Jurkat, Clone E6-1 (cell line): ENCODE results near the gene LCP1.

ENCODE experiments used
- DNase-seq: peaks from one replicate; pipeline ENCODE4 v3.0.0-alpha.2; 2011; ENCODE audit warnings: low read depth, low spot score
- H3K4me3 ChIP-seq: 2 replicates; pipeline ENCODE4 v1.5.1; 2011; ENCODE audit warnings: mild to moderate bottlenecking, low read length, control low read depth, moderate library complexity

LCP1 gene

DNA sequence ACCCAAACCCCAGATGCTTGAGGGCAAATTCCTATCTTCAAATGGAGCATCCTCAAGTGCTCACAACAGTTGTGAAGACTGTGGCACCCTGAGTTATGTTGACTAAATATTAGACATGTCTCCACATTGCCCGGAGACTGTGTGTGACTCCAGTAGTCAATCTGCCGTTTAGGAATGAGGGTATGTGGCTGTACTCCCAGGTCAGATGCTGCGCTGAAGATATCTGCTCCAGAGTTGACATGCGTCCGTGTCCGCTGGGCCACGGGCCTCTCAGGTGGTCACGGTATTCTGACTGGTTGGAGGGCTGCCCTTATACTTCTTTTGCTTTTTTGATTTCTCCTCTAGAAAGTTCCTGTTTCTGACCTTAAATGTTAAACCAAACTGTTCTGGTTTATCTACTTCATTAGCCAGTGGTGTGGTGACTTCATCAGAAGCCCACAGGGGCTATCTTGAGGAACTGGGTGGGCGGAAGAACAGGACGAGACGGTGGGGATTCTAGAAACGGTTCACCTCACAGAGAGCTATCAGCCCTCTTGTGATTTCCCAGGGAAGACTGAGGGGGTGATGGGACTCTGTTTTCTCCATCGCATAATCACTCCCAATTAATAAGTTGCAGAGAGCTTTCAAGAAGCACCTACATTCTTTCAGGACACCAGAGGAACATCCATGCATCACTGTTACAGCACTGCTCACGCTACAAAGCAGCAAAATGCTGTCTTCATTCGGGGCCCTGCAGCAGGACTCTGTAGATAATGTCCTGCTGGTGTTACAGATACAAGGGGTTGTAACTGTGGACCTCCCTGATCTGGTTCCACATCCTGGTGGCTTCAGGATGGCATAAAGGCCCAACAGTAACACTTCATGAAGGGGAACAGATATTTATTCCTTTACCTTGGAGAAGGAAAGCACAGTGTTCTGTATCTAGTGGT, 1.3 kb upstream of the LCP1 start:
- H3K4me3 ChIP-seq, result peak overlapping the region; percentile 46
- DNase-seq, result no peak

DNA sequence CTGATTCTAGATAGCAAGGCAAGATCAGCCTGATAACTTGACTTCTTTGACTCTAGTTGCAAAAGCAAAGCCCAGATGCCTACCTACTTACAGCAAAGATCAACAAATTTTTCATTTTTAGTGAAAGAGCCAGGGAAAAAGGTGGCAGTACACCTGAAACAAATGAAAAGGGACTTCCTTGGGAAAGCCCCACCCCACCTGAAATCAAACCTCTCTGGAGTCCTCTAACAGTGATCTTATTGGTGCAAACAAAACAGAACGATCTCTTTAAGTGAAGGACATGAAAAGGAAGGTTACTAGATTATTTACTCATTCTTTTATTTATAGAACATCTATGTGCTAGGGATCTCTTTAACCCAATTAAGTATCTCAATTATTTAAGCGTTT, 507 bp upstream of the LCP1 start:
- H3K4me3 ChIP-seq, result peak overlapping the region; percentile 82
- DNase-seq, result no peak

DNA sequence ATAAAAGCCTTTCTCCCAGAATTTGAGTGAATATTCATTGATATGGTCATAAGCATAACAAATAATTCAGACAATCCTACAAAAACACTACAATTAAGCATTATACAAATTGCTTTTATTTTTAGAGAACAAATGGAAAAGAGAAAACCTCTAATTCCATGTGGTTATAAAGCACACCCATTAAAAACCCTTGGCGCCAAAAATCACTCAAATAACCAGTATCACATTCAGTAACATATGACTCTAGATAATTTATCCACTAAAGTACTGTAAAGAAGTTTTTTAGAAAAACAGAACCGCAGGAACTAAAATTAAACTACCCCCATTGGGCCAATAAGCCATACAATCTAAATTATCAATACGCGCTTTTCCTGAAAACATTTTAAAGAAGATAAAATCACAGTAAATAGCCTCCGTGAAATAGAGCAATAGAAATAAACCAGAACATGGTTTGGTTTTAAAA, 569 bp downstream of the LCP1 start:
- H3K4me3 ChIP-seq, result peak overlapping the region; percentile 82
- no peak for DNase-seq

DNA sequence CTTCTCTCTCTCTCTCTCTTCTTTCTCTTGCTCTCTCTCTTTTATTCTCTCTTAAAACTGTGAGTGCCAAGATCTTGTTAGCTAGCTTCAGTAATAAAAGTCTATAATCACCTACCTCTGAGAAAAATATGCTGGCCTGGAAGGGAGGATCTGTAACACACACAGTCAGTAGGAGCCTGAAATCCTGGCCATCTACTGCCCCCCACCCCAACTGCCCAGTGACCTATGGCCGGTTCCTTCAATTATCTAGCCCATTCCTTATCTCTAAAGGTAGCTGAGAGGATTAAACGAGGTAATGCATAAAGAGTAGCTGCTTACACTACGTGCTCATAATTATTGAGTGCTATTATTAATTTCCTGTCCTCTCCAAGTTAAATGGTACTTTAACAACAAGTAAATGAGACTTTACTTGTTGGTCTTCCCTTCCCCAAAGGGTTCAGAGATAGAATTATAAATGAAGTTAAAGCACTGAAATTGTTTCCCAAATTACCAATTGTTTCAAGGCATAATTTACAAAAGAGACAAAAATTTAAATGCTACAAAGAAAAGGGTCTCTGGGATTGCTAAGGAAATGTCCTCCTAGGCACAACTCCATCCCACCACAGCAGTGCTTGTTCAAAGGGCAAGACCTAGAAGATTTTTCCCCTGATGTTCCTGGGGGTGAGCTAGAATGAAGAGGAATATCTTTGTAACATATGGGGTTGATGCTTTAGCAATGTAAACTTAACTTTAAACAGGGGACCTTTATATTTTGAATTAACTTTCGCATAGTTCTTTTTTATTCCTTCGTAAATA, 1.8 kb downstream of the LCP1 start:
- DNase-seq, result no peak
- peak overlapping the region; percentile 82 for H3K4me3 ChIP-seq

DNA sequence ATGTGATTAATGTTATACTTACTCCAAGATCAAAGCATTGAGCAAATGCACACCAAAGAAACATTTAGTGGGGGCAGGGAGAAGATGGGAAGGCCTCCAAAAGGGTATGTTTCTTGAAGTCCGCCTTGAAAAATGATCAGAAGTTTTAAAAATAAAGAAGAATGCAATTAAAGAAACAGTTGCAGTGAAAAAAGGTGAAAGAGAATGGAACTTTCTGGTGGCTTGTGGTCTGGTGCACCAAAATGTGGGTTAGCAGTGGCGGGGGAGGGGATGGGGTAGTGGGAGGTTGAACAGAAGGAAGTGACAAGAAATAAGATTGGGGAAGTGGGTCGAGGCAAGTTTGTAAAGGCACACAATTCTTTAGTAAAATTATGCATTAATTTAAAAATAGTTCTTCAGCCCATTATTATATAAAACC, 2.5 kb downstream of the LCP1 start:
- H3K4me3 ChIP-seq, result peak overlapping the region; percentile 82
- peak; percentile 89 for DNase-seq

DNA sequence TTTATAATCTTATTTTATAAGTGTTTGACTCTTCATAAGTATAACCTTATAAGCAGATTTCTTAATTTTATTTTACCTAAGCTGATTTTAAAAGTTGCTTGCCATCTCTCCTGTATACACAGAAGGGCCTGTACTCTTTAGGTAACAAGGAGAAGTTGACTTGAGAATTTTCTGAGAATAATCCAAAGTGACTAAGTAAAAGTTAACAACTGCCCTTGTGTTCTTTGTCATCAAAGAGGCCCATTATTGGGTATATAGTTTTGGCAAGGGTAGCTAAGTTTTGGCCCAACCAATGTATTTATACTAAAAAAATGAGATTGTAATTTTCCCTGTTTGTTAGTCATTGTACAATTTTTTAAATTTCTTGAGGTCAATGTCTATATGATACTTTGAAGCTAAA, 3.2 kb downstream of the LCP1 start:
- peak overlapping the region; percentile 82 for H3K4me3 ChIP-seq

DNA sequence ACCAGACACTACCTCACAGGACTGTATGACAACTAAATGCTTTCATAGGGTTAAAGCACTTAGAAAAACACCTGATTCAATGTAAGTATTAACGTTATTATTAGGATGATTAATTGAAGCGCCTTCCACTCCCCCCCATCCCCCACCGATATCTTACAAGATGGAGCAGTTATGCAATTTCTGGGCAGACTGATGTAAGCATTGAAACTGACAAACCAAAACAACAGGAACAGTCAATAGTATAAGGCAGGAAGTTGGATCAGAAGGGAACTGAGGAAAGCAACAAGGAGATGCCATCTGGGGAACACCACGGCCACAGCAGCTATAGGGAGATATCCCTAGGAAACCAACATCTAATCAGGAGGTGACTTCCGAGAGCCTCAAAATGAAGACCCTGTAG, 3.8 kb downstream of the LCP1 start:
- DNase-seq, result no peak
- H3K4me3 ChIP-seq, result no peak overlapping the region

More for the DNA sequence above, 3.2 kb downstream of the LCP1 start:
- DNase-seq, result no peak

DNA sequence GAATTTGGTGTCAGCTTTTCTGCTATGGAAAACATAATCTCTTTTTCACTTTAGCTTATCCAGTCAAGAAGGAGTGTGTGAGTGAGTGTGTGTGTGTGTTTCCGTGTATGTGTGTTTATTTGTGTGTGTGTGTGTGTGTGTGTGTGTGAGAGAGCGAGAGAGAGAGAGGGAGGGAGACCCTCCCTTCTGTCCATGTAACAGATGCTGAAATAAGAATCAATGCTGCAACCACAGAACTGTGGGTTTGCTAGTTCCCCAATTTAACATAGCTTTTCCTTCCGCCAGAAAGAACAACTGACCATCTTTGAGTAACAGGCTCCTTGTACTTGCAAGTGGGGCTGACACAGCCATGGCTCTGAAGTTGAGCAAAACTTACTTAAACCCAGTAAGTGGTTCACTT, 5.2 kb downstream of the LCP1 start:
- peak; percentile 53 for DNase-seq
- no peak overlapping the region for H3K4me3 ChIP-seq

DNA sequence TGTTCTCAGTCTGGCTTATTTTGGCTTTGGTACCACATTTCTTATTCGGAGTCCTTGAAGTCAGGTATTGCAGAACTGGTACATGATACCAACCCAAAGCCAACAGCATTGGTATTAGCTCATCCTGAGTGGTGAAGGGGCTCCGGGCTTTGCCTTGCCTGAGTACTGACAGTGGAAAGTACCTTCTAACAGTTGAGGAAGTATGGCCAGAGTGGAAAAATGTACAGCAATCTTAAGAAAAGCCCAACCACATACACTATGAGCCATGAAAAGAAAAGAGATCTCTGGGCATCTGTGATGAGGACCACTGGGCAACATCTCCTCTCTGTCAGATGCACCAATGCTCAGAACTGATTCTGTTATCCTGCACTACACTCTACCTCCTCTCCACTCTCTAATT, 8.3 kb downstream of the LCP1 start:
- no peak for DNase-seq
- no peak overlapping the region for H3K4me3 ChIP-seq

DNA sequence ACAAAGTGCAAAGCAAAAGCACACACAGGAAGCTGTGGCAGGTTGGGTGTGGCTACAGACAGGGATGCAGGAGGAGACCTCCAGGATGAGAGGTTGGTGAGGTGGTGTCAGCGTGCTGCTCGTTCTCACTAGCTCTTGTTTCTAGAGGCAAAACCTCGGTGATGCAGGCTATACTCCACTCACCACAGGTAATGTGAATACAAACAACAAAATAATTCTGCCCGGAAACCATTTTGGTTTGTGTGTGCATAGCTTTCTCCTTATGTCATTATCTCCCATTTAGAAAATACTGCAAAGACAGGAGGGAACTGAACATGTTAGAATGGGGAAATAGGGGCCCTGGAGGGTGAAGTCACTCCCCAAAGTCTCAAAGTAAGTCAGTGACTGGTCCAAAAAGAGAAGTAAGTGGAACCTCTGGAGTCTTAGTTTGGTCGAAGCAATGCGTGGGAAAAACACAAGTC, 9.4 kb downstream of the LCP1 start:
- H3K4me3 ChIP-seq, result peak overlapping the region; percentile 15
- DNase-seq, result peak; percentile 85

DNA sequence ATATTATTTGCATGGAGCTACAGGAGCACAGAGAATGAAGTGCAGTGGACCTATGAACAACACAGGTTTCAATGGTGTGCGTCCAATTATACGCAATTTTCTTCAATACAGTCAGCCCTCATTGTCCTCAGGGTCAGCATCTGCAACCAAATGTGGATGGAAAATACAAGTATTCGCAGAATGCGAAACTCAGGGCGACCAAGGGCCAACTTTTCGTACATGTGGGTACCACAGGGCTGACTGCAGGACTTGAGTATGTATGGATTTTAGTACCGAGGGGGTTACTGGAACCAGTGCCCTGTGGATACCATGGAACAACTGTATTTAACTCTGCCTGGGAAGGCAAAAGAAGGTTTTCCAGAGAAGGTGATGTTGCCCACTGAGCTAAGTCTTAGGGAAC, 10.2 kb downstream of the LCP1 start:
- DNase-seq, result no peak
- no peak overlapping the region for H3K4me3 ChIP-seq

DNA sequence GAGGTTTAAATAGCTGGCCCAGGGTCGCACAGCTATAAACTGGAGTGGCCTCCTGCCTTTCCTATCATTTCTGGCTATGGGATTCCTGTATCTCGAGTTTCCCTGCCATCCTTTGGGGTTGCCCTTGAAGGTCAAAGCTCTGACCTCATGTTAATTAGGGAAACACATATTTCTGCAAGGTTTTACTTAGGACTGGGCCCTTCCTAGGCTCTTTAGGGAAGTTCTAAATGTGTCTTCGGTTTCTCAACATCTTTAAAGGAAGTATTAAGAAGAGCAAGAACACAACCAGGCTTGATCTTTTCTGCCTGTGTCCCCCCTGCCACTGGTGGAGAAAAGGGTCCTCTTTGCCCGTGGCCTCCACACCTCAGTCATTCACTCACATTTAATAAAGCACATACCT, 10.8 kb downstream of the LCP1 start:
- peak overlapping the region; percentile 2 for H3K4me3 ChIP-seq

DNA sequence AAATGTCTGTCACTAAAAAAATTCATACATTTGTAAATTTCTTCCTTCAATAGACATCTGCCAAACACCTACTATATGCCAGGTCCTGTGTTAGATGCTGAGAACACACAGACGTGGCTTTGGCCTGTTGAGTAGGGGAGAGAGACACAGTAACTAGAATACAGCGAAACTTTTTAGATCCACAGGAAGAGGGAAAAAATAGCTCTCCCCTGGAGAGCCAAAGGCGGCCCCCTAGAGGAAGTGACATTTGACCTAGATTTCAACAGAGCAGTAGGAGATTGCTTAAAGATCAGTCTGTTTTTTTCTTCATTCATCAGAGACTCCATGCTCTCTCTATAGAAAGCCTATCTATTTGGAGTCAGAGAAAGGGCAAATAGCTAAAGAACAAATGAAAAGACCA, 11.3 kb downstream of the LCP1 start:
- peak; percentile 57 for DNase-seq
- peak overlapping the region; percentile 2; the same call in 1 of the 2 replicates for H3K4me3 ChIP-seq

More for the DNA sequence above, 10.8 kb downstream of the LCP1 start:
- no peak for DNase-seq

DNA sequence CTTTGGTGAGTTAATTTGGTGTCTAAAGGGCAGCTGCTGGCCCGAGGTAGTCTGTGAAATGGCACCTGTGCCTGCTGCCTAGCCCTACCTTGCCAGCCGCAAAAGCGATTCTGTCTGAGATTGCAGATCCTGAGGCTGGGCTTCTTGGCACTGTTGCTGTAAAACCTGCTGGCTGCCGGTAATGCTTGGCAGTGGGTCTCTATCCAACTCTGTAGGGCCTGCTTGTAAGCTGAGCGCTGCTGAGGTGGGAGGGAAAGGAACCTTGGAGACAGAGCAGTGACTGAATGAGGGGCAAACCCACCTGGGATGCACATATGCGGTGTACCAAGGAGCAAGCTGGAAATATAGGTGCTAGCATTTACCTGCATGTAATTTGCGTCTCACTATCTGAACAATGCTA, 11.7 kb downstream of the LCP1 start:
- DNase-seq, result no peak
- H3K4me3 ChIP-seq, result no peak overlapping the region

DNA sequence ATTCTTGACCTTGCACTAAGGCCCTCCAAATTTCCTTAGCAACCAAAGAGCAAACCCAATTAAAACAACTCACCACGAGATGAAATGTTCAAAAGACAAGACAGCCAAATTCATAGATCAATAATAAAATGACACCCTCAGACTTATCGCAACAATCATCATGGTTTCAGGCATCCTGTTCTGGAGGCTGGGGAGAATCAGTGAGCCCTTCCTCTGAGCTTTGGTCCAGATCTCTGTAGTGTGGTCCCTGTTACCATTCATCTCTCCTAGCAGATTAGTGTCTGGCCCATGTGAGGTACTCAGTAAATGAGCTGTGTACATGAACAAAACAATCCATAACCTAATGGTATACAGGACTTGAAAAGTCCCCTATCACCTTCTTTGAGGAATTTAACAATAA, 12.2 kb downstream of the LCP1 start:
- DNase-seq, result no peak
- no peak overlapping the region for H3K4me3 ChIP-seq

DNA sequence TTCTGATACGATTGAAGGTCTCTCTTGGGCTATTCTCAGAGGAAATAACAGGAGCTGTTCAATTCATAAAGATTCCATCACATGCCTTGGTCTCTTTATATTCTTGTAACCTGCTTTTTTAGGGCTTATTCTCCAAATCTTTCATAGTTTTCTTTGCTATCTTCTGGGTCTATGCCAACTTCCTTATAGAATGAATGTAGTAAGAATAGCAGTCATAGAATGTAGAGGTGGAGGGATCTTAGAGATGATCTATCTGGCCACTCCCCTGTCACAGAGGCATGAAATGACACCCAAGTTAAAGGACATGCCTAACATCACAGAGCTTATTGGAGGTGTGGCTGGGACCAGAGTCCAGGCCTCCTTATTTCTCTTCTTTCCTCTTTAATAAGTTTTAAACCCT, 13.2 kb downstream of the LCP1 start:
- no peak overlapping the region for H3K4me3 ChIP-seq
- no peak for DNase-seq

DNA sequence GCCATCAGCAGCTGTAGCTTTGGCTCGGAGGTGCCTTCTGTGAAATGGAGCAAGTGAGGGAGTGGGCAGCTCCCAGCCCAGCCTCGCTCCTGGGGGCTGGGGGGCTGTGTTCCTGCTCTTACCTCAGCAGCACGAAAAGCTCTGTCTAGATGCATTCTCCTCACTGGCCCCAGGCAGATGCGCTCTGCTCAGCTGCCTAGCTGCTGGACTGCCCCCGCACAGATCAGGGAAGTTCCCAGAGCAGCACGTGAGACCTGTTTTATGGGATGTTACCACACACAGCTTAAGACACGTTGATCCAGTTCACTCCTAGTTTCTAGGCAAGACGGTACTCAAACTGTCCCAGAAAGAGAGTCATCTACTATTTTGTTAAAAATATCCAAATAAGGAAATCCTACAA, 13.6 kb downstream of the LCP1 start:
- no peak for DNase-seq
- H3K4me3 ChIP-seq, result no peak overlapping the region

DNA sequence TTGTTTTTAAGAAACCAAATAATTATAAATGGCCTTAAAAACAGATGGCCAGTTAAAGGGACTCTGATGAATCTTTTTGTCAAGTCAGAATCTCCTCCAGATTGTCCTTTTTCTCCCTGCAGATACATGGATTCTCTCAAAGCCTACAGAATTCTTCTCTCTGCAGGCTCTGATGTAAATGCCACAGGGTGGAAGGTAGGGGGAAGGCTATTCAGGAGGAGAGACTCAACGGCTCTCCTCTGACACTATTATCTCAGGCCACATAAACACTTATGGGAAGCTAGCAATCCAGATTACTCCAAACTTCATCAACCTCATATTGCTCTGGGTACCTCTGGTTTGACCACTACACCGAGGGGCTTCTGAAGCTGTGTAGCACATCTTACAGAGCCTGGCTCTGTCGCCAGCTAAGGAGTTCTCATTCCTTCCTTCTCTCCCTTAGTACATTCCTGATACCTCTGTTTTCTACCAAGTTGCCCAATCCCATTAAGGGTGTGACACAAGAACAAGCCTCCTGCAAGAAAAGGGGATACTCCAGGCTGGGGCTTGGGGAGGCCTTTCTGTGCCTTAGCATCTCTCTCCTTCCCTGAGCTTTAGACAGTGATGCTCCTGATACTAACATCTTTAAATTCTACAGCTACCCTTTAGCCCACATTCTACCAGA, 14.9 kb downstream of the LCP1 start:
- no peak for DNase-seq
- H3K4me3 ChIP-seq, result no peak overlapping the region

DNA sequence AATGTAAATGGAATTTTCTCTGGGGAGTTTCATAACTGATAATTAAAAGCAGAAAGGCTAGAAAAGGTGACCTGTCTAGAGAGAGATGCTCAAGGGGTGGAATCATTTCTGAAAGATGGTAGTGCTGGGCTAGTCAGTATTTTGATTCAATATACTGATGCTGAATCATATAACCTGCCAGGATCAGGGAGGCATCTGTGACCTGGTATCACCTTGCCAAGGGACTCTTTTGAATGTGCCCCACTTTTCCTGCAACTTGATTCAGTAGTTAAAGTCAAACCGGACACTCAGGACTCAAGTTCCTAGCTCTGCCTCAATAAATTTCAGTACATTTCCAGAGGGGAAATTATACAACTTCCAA, 15.8 kb downstream of the LCP1 start:
- no peak overlapping the region for H3K4me3 ChIP-seq
- no peak for DNase-seq
